ENCODE results near the gene WARS2. TPM values are rescaled to one million over a fixed set of nuclear protein-coding genes. Genes with fewer than 3 reads are reported as not detected.

WARS2 gene
- total RNA-seq, 1 experiment from 2014 or later, result 27.7 TPM

GRCh38 chr1:119093721-119094120 is 46.7 kb downstream of the WARS2 start:
- Mint-ChIP-seq H3K4me3 (ENCODE audit: unreplicated experiment) (no peak overlapping the region), H3K27ac (ENCODE audit: low read depth, unreplicated experiment) (no peak overlapping the region), H3K27me3 (ENCODE audit: insufficient read depth, unreplicated experiment) (no peaks in the 10 kb centered on the region), H3K4me1 (ENCODE audit: insufficient read depth, unreplicated experiment) (peaks cover 9% of the 10 kb centered on the region), H3K36me3 (ENCODE audit: insufficient read depth, unreplicated experiment) (no peaks in the 10 kb centered on the region), H3K9me3 (ENCODE audit: unreplicated experiment) (no peaks in the 10 kb centered on the region)
- intact Hi-C loops (cut with micrococcal nuclease), result no loop called here
- no peak for TF ChIP-seq CTCF (IDR thresholded peaks at IDR 0.05; ENCODE audit: unreplicated experiment)
- no TSS peak for BruUV-seq (replicated peaks)
- DNase-seq (ENCODE audit: unreplicated experiment), result no peak
- ChIA-PET CTCF (interaction anchor here (0.6 kb wide), 2 partner anchors 1017 to 1020 kb away, joined by 3 read pairs; no protein-coding TSS in a partner anchor), POLR2A (interaction anchor here (1.5 kb wide), 1 partner anchor 47 kb away, joined by 3 read pairs; the partner anchor contains the start of gene WARS2)

- ChIA-PET CTCF (no interaction called here), POLR2A (no interaction called here)
- TF ChIP-seq CTCF (IDR thresholded peaks at IDR 0.05; ENCODE audit: unreplicated experiment), result no peak
- intact Hi-C loops (cut with micrococcal nuclease), result no loop called here
- no peaks in the 10 kb centered on the region for H3K27me3 Mint-ChIP-seq (ENCODE audit: insufficient read depth, unreplicated experiment)
- H3K36me3 Mint-ChIP-seq (ENCODE audit: insufficient read depth, unreplicated experiment), result no peaks in the 10 kb centered on the region
- BruUV-seq (replicated peaks), result no TSS peak
- H3K4me3 Mint-ChIP-seq (ENCODE audit: unreplicated experiment), result no peak overlapping the region
- H3K27ac Mint-ChIP-seq (ENCODE audit: low read depth, unreplicated experiment), result no peak overlapping the region
- peaks cover 5% of the 10 kb centered on the region for H3K9me3 Mint-ChIP-seq (ENCODE audit: unreplicated experiment)
- DNase-seq (ENCODE audit: unreplicated experiment), result no peak
- peaks cover 5% of the 10 kb centered on the region for H3K4me1 Mint-ChIP-seq (ENCODE audit: insufficient read depth, unreplicated experiment)
These were observed 48.8 kb downstream of the WARS2 start for GRCh38 chr1:119091618-119092017.

- ChIA-PET POLR2A (interaction anchor here (0.5 to 1.6 kb wide), 2 partner anchors 9 to 79 kb away, joined by 3 to 6 read pairs; no protein-coding TSS in a partner anchor), CTCF (no interaction called here)
- H3K27me3 Mint-ChIP-seq (ENCODE audit: insufficient read depth, unreplicated experiment), result no peaks in the 10 kb centered on the region
- H3K36me3 Mint-ChIP-seq (ENCODE audit: insufficient read depth, unreplicated experiment), result no peaks in the 10 kb centered on the region
- H3K4me3 Mint-ChIP-seq (ENCODE audit: unreplicated experiment), result no peak overlapping the region
- no peak overlapping the region for H3K27ac Mint-ChIP-seq (ENCODE audit: low read depth, unreplicated experiment)
- intact Hi-C loops (cut with micrococcal nuclease), result no loop called here
- H3K9me3 Mint-ChIP-seq (ENCODE audit: unreplicated experiment), result peaks cover 11% of the 10 kb centered on the region
- BruUV-seq (replicated peaks), result no TSS peak
- DNase-seq (ENCODE audit: unreplicated experiment), result no peak
- peaks cover 6% of the 10 kb centered on the region for H3K4me1 Mint-ChIP-seq (ENCODE audit: insufficient read depth, unreplicated experiment)
- TF ChIP-seq CTCF (IDR thresholded peaks at IDR 0.05; ENCODE audit: unreplicated experiment), result no peak
These were observed 50.2 kb downstream of the WARS2 start for GRCh38 chr1:119090250-119090649.

GRCh38 chr1:119086830-119087229 is 53.6 kb downstream of the WARS2 start:
- POLR2A ChIA-PET, result no interaction called here
- no peaks in the 10 kb centered on the region for H3K27me3 Mint-ChIP-seq (ENCODE audit: insufficient read depth, unreplicated experiment)
- H3K36me3 Mint-ChIP-seq (ENCODE audit: insufficient read depth, unreplicated experiment), result no peaks in the 10 kb centered on the region
- DNase-seq (ENCODE audit: unreplicated experiment), result no peak
- no peak overlapping the region for H3K4me3 Mint-ChIP-seq (ENCODE audit: unreplicated experiment)
- CTCF ChIA-PET, result interaction anchor here (0.7 to 1.1 kb wide), 3 partner anchors 9 to 932 kb away, joined by 3 to 4 read pairs (median 4); no protein-coding TSS in a partner anchor
- peaks cover 12% of the 10 kb centered on the region for H3K9me3 Mint-ChIP-seq (ENCODE audit: unreplicated experiment)
- no peak for TF ChIP-seq CTCF (IDR thresholded peaks at IDR 0.05; ENCODE audit: unreplicated experiment)
- peak overlapping the region; percentile 17 for H3K27ac Mint-ChIP-seq (ENCODE audit: low read depth, unreplicated experiment)
- H3K4me1 Mint-ChIP-seq (ENCODE audit: insufficient read depth, unreplicated experiment), result peaks cover 12% of the 10 kb centered on the region
- BruUV-seq (replicated peaks), result no TSS peak
- intact Hi-C loops (cut with micrococcal nuclease), result no loop called here
